GM19324 (cell line): ENCODE data around the gene SKAP1.
"Not testable (repeated sequence)": the region's sequence is repeated elsewhere in the genome, so short reads cannot be mapped to it uniquely, and the experiment has no call there.

Source experiments
- ATAC-seq: cut with Tn5 transposase; IDR thresholded peaks from one replicate; pipeline ENCODE4 v1.9.1; 2021; ENCODE audit warnings: mild to moderate bottlenecking, moderate library complexity; ENCODE audit not compliant: unreplicated experiment, low FRiP score

The SKAP1 gene

DNA sequence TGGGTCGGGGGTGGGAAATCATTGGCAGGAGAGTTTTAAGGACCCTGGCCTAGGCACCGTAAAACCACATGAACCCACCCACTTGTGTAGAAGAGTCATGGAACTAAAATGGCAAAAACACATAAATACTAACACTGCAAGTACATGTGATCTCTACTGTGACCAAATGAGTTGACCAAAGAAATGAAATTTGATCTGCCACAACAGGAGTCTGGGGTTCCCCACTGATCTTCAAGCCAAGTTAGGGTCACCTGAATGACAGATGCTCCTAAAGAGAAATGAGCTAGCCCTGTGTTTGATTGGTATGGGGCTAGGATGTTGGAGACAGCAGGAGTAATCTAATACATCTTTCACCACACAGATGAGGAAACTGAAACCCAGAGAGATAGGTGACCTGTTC is 21.5 kb upstream of the SKAP1 start:
- ATAC-seq, result no peak

DNA sequence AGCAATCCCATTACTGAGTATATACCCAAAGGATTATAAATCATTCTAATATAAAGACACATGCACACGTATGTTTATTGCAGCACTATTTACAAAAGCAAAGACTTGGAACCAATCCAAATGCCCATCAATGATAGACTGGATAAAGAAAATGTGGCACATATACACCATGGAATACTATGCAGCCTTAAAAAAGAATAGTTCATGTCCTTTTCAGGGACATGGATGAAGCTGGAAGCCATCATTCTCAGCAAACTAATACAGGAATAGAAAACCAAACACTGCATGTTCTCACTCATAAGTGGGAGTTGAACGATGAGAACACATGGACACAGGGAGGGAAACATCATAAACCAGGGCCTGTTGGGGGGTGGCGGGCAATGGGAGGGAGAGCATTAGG is 19.3 kb upstream of the SKAP1 start:
- not testable (repeated sequence) for ATAC-seq

GRCh38 chr17:48445248-48445620 is 15.2 kb upstream of the SKAP1 start:
- no peak for ATAC-seq

- ATAC-seq, result no peak
Observed at GRCh38 chr17:48444516-48445247, 14.7 kb upstream of the SKAP1 start.

DNA sequence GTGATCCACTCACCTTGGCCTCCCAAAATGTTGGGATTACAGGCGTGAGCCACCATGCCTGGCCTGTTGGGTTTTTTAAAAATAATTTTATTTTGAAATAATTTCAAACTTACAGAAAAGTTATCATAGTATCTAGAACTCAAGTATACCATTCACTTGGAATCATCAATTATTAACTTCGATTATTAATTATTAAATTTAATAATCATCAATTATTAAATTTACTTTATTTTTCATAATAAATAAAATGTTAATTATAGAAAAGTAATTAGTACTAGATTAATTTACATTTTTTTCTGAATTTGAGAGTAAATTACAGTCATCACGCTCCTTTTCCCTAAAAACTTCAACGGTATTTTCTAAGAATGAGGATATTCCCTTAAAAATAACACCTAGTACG is 13.7 kb upstream of the SKAP1 start:
- ATAC-seq, result no peak

DNA sequence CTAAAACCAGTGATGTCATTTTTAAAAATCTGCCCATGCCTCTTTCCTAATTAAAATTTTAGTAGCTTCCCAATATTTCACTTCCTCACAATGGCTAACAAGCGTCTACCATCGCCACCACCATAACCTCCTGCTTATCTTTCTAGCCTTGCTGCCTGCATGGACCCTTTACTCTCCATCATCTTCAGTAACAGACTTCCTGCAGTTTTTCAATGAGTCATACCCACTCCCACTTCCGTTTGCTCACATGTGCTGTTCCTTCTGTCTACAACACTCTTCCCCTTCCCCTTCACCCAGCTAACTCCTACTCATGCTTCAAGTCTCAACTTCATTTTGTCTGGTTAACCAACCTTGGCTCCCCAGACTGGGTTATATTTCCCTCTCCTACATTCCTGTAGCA is 12.8 kb upstream of the SKAP1 start:
- ATAC-seq, result no peak

GRCh38 chr17:48441862-48442261 is 11.8 kb upstream of the SKAP1 start:
- ATAC-seq, result no peak

GRCh38 chr17:48441231-48441711 is 11.3 kb upstream of the SKAP1 start:
- peak; percentile 68 for ATAC-seq

- no peak for ATAC-seq
Observed at GRCh38 chr17:48440669-48441068, 10.7 kb upstream of the SKAP1 start.

GRCh38 chr17:48439875-48440505 is 10.0 kb upstream of the SKAP1 start:
- no peak for ATAC-seq

DNA sequence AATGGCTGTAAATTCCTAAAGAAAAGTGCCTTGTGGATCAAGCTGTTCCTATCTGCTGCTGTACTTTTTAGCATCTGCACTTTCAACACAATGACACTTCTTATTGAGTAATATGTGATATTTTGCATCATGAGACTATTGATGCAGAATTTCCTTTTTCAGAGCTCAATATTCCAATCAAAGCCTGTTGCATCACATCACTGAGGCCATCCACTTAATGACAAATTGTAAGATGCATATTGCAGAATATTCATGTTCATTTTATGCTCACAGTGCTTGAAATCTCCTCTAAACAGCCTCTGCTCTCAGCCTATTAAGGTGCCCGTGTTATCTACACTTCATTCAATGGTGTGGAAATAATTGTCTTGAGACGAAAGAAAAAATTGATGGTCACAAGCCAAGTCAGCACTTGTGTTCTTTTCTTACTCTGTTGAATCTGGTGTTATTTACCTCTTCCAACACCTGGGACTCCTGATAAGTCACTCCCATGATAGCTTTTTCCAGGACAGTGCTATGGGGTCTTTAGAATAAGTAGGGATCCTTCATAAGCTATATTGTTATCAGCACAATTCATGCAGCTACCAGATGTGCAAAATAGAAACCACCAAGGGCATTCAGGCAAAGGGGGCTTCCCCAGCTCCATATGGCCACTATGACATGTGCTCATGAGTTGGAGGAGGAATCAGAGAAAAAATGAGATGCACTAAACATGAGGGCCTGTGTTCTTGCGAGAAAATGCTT is 9.3 kb upstream of the SKAP1 start:
- ATAC-seq, result no peak

DNA sequence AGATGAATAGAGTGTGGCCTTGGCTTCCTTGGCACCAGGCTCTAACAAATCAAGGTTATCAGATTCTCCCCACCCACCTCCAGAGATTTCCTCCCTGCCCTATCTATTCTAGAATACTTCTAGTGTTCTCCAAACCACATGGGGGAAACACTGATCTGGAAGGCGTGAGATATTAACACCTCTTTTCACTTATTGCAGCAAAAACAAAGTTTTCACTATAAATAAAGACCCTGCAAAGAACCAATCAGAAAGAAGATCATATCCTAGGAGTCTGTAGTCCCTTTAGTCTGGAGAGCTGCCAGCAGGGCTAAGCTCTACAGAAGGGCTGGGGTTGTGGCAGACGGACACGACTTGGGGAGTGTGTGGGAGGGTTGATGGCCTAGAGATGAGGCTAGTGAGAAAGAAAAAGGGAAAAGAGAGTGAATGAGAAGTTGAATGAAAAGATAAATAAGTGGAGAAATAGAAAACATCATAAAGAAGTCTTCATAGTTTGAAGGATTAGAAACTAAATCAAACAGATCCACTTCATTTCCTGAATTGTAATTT is 8.6 kb upstream of the SKAP1 start:
- no peak for ATAC-seq

- no peak for ATAC-seq
Observed at GRCh38 chr17:48433896-48434295, 3.9 kb upstream of the SKAP1 start.

DNA sequence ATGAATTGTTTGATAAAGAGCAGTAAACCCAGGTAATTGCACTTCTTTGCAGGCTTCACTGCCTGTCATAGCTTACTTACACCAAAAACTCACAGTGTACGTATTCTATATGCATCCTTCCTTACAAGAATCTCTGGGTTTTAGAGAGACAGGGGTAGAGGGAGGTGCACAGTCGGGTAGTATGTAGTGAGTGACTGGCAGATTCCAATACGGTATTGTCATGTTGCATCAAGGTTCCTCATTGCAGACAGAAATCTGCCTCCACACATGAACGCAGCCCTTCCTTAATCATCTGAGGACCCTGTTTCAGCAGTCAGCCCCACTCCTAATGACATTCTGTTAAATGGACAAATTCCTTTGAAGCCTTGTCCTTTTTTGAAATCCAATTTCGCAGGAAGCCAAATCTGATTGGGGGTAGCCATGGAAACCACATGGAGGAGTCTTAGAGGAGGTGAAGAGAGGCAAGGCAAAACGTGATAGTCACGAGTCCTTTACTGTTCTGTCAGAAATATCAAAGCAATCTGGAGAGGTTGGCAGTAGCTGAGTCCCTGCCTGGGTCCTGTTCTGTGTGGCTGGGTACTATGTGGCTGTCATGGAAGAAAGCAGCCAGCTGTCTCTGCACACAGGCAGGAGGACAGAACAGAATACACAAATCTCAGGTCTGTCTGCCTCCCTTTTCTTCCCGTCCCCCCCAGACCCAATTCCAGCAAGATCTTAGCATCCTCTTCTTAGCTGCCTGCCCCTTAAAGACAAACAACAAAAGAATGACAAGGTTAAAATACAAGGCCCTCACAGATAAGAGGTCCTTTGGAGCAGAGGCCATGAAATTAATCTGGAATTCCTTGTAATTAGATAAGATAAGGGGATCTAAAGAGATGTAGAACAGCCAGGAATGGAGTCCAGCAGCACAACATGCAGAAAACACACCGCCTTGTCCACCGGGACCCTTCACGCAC is 3.1 kb upstream of the SKAP1 start:
- no peak for ATAC-seq

DNA sequence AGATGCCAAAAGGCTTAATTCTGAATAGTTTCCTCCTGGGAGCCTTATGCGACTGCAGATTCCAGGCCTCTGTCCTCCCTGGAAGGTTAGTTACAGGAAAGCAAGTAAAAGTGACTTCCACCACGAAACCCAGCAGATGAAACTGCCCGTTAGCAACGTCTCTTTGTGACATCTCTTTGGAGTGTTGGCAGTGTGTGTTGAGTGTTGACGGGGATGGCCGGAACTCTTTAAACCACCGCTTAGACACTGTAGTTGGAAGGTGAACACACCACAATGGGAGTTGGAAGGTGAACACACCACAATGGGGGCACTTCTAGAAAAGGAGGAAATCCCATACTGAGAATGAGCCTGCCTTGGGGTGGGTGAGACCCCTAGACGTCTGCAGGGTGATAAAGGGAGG is 858 bp downstream of the SKAP1 start:
- no peak for ATAC-seq

GRCh38 chr17:48427598-48427997 is 2.4 kb downstream of the SKAP1 start:
- no peak for ATAC-seq

- no peak for ATAC-seq
Observed at GRCh38 chr17:48426761-48427500, 3.1 kb downstream of the SKAP1 start.

GRCh38 chr17:48426019-48426665 is 3.9 kb downstream of the SKAP1 start:
- ATAC-seq, result no peak

DNA sequence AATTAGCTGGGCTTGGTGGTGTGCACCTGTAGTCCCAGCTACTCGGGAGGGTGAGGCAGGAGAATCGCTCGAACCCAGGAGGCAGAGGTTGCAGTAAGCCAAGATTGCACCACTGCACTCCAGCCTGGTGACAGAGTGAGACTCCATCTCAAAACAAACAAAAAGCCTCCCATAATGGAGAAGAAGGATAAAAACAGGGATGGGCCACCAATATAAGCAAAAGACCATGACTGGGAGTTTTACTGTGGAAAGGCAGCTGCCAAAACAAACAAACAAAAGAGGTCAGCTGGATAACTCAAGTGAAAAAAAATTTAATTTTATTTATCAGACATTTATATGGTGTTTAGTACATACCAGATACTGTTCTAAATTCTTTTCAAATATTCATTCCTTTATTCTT is 8.0 kb downstream of the SKAP1 start:
- ATAC-seq, result not testable (repeated sequence)
